ENCODE results near the gene SLC30A7.
A peak's percentile ranks its signal among the peaks of the same experiment; 100 is the strongest.
"Not testable (repeated sequence)": the region's sequence is repeated elsewhere in the genome, so short reads cannot be mapped to it uniquely, and the experiment has no call there.

The SLC30A7 gene

DNA sequence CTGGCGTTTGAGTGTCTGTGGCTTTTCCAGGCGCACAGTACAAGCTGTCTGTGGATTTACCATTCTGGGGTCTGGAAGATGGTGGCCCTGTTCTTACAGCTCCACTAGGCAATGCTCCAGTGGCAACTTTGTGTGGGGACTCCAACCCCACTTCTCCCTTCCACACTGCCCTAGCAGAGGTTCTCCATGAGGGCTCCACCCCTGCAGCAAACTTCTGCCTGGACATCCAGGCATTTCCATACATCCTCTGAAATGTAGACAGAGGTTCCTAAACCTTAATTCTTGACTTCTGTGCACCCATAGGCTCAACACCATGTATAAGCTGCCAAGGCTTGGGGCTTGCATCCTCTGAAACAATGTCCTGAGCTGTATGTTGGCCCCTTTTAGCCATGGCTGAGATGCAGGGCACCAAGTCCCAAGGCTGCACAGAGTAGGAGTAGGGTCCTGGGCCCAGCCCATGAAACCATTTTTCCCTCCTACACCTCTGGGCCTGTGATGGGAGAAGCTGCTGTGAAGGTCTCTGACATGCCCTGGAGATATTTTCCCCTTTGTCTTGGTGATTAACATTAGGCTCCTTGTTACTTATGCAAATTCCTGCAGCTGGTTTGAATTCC is 5.9 kb upstream of the SLC30A7 start:
- CTCF ChIA-PET: interaction anchor here (0.7 to 1.7 kb wide), 2 partner anchors 10 to 21 kb away, joined by 4 to 7 read pairs; no protein-coding TSS in a partner anchor
- H3K27ac ChIP-seq (ENCODE audit: insufficient read depth in 1 of 2, low read depth in 1 of 2, low read length in 2 of 2, poor library complexity in 1 of 2, severe bottlenecking in 2 of 2); DNase-seq; H3K27me3 ChIP-seq (replicated peaks in 2 of 5; ENCODE audit: control insufficient read depth in 4 of 5, insufficient read depth in 5 of 5, low read length in 4 of 5); H3K4me3 ChIP-seq (ENCODE audit: control insufficient read depth in 1 of 7, extremely low read depth in 1 of 7, insufficient read depth in 4 of 7, low read depth in 2 of 7, low read length in 6 of 7); POLR2A ChIA-PET: not testable (repeated sequence)
- Histone ChIP-seq H3K36me3 (ENCODE audit: control insufficient read depth in 4 of 4, insufficient read depth in 4 of 4, low read length in 3 of 4) (peaks cover 5 to 18% (median 11%) of the 10 kb centered on the region in 4 experiments), H3K9me3 (ENCODE audit: control extremely low read depth in 1 of 5, control insufficient read depth in 4 of 5, insufficient read depth in 2 of 5, low read depth in 1 of 5, low read length in 4 of 5) (peaks cover 5 to 17% (median 15%) of the 10 kb centered on the region in 5 experiments), H3K4me1 (ENCODE audit: control extremely low read depth in 1 of 4, control insufficient read depth in 4 of 4, insufficient read depth in 4 of 4, low read length in 3 of 4) (peaks cover 3 to 20% (median 16%) of the 10 kb centered on the region in 4 experiments)
- 92% methylated on average over 2 of the region's 2 CpGs for WGBS (ENCODE audit: insufficient coverage)

GRCh38 chr1:100891380-100891779 is 4.5 kb upstream of the SLC30A7 start:
- Histone ChIP-seq H3K9me3 (ENCODE audit: control extremely low read depth in 1 of 5, control insufficient read depth in 4 of 5, insufficient read depth in 2 of 5, low read depth in 1 of 5, low read length in 4 of 5) (peaks cover 5 to 17% (median 15%) of the 10 kb centered on the region in 5 experiments), H3K4me3 (ENCODE audit: control insufficient read depth in 1 of 7, extremely low read depth in 1 of 7, insufficient read depth in 4 of 7, low read depth in 2 of 7, low read length in 6 of 7) (no peak overlapping the region), H3K27ac (ENCODE audit: insufficient read depth in 1 of 2, low read depth in 1 of 2, low read length in 2 of 2, poor library complexity in 1 of 2, severe bottlenecking in 2 of 2) (no peak overlapping the region), H3K36me3 (ENCODE audit: control insufficient read depth in 4 of 4, insufficient read depth in 4 of 4, low read length in 3 of 4) (peaks cover 2 to 18% (median 9%) of the 10 kb centered on the region in 4 experiments), H3K27me3 (replicated peaks in 2 of 5; ENCODE audit: control insufficient read depth in 4 of 5, insufficient read depth in 5 of 5, low read length in 4 of 5) (no peaks in the 10 kb centered on the region), H3K4me1 (ENCODE audit: control extremely low read depth in 1 of 4, control insufficient read depth in 4 of 4, insufficient read depth in 4 of 4, low read length in 3 of 4) (peaks cover 3 to 27% (median 19%) of the 10 kb centered on the region in 4 experiments)
- DNase-seq: no peak
- 100% methylated on average over 1 of the region's 1 CpG for WGBS (ENCODE audit: insufficient coverage)
- POLR2A ChIA-PET: no interaction called here
- CTCF ChIA-PET: interaction anchor here (1.7 kb wide), 1 partner anchor 11 kb away, joined by 7 read pairs; no protein-coding TSS in a partner anchor

- Histone ChIP-seq H3K27ac (ENCODE audit: insufficient read depth in 1 of 2, low read depth in 1 of 2, low read length in 2 of 2, poor library complexity in 1 of 2, severe bottlenecking in 2 of 2) (no peak overlapping the region), H3K4me3 (ENCODE audit: control insufficient read depth in 1 of 7, extremely low read depth in 1 of 7, insufficient read depth in 4 of 7, low read depth in 2 of 7, low read length in 6 of 7) (no peak overlapping the region), H3K9me3 (ENCODE audit: control extremely low read depth in 1 of 5, control insufficient read depth in 4 of 5, insufficient read depth in 2 of 5, low read depth in 1 of 5, low read length in 4 of 5) (peaks cover 5 to 17% (median 15%) of the 10 kb centered on the region in 5 experiments), H3K36me3 (ENCODE audit: control insufficient read depth in 4 of 4, insufficient read depth in 4 of 4, low read length in 3 of 4) (peaks cover 0 to 18% (median 7%) of the 10 kb centered on the region in 4 experiments), H3K4me1 (ENCODE audit: control extremely low read depth in 1 of 4, control insufficient read depth in 4 of 4, insufficient read depth in 4 of 4, low read length in 3 of 4) (peaks cover 3 to 39% (median 28%) of the 10 kb centered on the region in 4 experiments), H3K27me3 (replicated peaks in 2 of 5; ENCODE audit: control insufficient read depth in 4 of 5, insufficient read depth in 5 of 5, low read length in 4 of 5) (no peaks in the 10 kb centered on the region)
- no peak for DNase-seq
- WGBS (ENCODE audit: insufficient coverage): 100% methylated on average over 1 of the region's 3 CpGs
- ChIA-PET POLR2A (no interaction called here), CTCF (interaction anchor here (1.3 kb wide), 1 partner anchor 24 kb away, joined by 3 read pairs; no protein-coding TSS in a partner anchor)
Measured at GRCh38 chr1:100892554-100892953, 3.3 kb upstream of the SLC30A7 start.

- H3K27me3 ChIP-seq (replicated peaks in 2 of 5; ENCODE audit: control insufficient read depth in 4 of 5, insufficient read depth in 5 of 5, low read length in 4 of 5): no peaks in the 10 kb centered on the region
- peaks cover 3 to 43% (median 29%) of the 10 kb centered on the region in 4 experiments for H3K4me1 ChIP-seq (ENCODE audit: control extremely low read depth in 1 of 4, control insufficient read depth in 4 of 4, insufficient read depth in 4 of 4, low read length in 3 of 4)
- ChIA-PET CTCF (interaction anchor here (1.6 kb wide), 1 partner anchor 25 kb away, joined by 6 read pairs; no protein-coding TSS in a partner anchor), POLR2A (no interaction called here)
- peak overlapping the region; percentile 74 to 96 for H3K27ac ChIP-seq (ENCODE audit: insufficient read depth in 1 of 2, low read depth in 1 of 2, low read length in 2 of 2, poor library complexity in 1 of 2, severe bottlenecking in 2 of 2)
- peak overlapping the region in 5 of 7 experiments; percentile 82 to 99 (median 95) for H3K4me3 ChIP-seq (ENCODE audit: control insufficient read depth in 1 of 7, extremely low read depth in 1 of 7, insufficient read depth in 4 of 7, low read depth in 2 of 7, low read length in 6 of 7)
- peaks cover under 1 to 15% (median 15%) of the 10 kb centered on the region in 5 experiments for H3K9me3 ChIP-seq (ENCODE audit: control extremely low read depth in 1 of 5, control insufficient read depth in 4 of 5, insufficient read depth in 2 of 5, low read depth in 1 of 5, low read length in 4 of 5)
- H3K36me3 ChIP-seq (ENCODE audit: control insufficient read depth in 4 of 4, insufficient read depth in 4 of 4, low read length in 3 of 4): peaks cover 0 to 16% (median 6%) of the 10 kb centered on the region in 4 experiments
- no peak for DNase-seq
- WGBS (ENCODE audit: insufficient coverage): no CpG with 5 or more reads among the region's 2 CpGs
Measured at GRCh38 chr1:100893718-100894117, 2.2 kb upstream of the SLC30A7 start.

DNA sequence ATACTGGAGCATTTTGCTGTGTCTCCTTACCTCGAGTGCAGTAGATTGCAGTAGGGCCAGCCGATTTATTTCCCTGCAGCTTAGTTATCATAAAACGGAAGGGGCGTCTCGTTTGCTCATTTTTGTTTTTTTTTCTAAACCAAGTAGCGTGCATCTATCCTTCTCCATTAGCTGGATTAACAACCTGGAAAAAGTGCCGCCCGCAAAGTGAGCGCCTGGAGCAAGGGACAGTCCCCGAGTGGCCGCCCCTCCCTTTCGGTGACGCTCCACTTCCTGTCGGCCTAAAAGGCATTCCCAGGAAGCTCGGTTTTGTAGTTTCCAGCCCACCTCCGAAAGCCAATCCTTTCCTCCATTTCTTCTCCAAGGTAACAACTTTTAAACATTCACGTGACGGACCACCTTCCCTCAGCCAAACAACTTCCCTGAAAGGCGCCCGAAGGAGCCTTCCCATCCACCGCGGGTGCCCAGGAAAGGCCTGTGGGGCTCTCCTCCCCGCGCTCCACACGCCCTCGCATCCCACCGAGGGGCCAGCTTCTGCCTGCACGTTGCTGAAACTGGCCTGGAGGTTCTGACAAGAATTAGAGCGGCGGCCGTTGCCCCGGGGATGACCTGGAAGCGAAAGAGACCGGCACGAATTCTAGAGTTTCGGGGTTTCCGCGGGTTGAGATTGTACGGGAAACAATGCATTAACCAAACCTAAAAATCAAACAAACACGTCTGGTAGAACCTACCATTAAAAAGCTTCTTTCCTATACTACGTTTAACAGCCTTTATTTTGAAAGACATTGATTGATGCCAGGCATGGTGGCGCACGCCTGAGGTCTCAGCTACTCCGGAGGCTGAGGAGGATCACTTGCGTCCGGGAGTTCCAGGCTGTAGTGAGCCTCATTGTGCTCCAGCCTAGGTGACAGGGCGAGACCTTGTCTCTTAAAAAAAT is 1.0 kb upstream of the SLC30A7 start, which contains the start of gene EXTL2:
Gene EXTL2 (minus strand): TSS at position 240 of the 937 bp plus-strand sequence. CDS start 6,085 bp downstream, outside the sequence.
- 0% methylated on average over 37 of the region's 47 CpGs for WGBS (ENCODE audit: insufficient coverage)
- Histone ChIP-seq H3K27ac (ENCODE audit: insufficient read depth in 1 of 2, low read depth in 1 of 2, low read length in 2 of 2, poor library complexity in 1 of 2, severe bottlenecking in 2 of 2) (peak within 1 kb of the TSS; percentile 74 to 96), H3K4me1 (ENCODE audit: control extremely low read depth in 1 of 4, control insufficient read depth in 4 of 4, insufficient read depth in 4 of 4, low read length in 3 of 4) (peaks cover 3 to 43% (median 29%) of the 10 kb centered on the region in 4 experiments), H3K27me3 (replicated peaks in 2 of 5; ENCODE audit: control insufficient read depth in 4 of 5, insufficient read depth in 5 of 5, low read length in 4 of 5) (no peaks in the 10 kb centered on the region), H3K9me3 (ENCODE audit: control extremely low read depth in 1 of 5, control insufficient read depth in 4 of 5, insufficient read depth in 2 of 5, low read depth in 1 of 5, low read length in 4 of 5) (peaks cover 0 to 8% (median 6%) of the 10 kb centered on the region in 5 experiments), H3K36me3 (ENCODE audit: control insufficient read depth in 4 of 4, insufficient read depth in 4 of 4, low read length in 3 of 4) (peaks cover 2 to 14% (median 9%) of the 10 kb centered on the region in 4 experiments), H3K4me3 (ENCODE audit: control insufficient read depth in 1 of 7, extremely low read depth in 1 of 7, insufficient read depth in 4 of 7, low read depth in 2 of 7, low read length in 6 of 7) (peak within 1 kb of the TSS; percentile 77 to 99 (median 94))
- DNase-seq: peak; percentile 53 to 79 (median 71)
- POLR2A ChIA-PET: interaction anchor here (0.6 to 1.4 kb wide), 3 partner anchors 9 to 14 kb away, joined by 4 to 6 read pairs (median 5); no protein-coding TSS in a partner anchor
- CTCF ChIA-PET: interaction anchor here (1.0 to 1.7 kb wide), 4 partner anchors 9 to 543 kb away, joined by 3 to 7 read pairs (median 5); partner anchors contain the start of gene CDC14A

GRCh38 chr1:100896481-100896982 is 642 bp downstream of the SLC30A7 start:
- peak; percentile 67 to 92 (median 87) for DNase-seq
- H3K27me3 ChIP-seq (replicated peaks in 2 of 5; ENCODE audit: control insufficient read depth in 4 of 5, insufficient read depth in 5 of 5, low read length in 4 of 5): no peaks in the 10 kb centered on the region
- H3K9me3 ChIP-seq (ENCODE audit: control extremely low read depth in 1 of 5, control insufficient read depth in 4 of 5, insufficient read depth in 2 of 5, low read depth in 1 of 5, low read length in 4 of 5): no peaks in the 10 kb centered on the region
- peaks cover 3 to 43% (median 29%) of the 10 kb centered on the region in 4 experiments for H3K4me1 ChIP-seq (ENCODE audit: control extremely low read depth in 1 of 4, control insufficient read depth in 4 of 4, insufficient read depth in 4 of 4, low read length in 3 of 4)
- peak overlapping the region; percentile 77 to 99 (median 94) for H3K4me3 ChIP-seq (ENCODE audit: control insufficient read depth in 1 of 7, extremely low read depth in 1 of 7, insufficient read depth in 4 of 7, low read depth in 2 of 7, low read length in 6 of 7)
- 2% methylated on average over 7 of the region's 12 CpGs for WGBS (ENCODE audit: insufficient coverage)
- ChIA-PET POLR2A (interaction anchor here (0.9 kb wide), 1 partner anchor 859 kb away, joined by 3 read pairs; no protein-coding TSS in a partner anchor), CTCF (interaction anchor here (0.6 kb wide), 1 partner anchor 437 kb away, joined by 3 read pairs; no protein-coding TSS in a partner anchor)
- H3K36me3 ChIP-seq (ENCODE audit: control insufficient read depth in 4 of 4, insufficient read depth in 4 of 4, low read length in 3 of 4): peaks cover 5 to 14% (median 10%) of the 10 kb centered on the region in 4 experiments
- peak overlapping the region; percentile 90 to 96 for H3K27ac ChIP-seq (ENCODE audit: insufficient read depth in 1 of 2, low read depth in 1 of 2, low read length in 2 of 2, poor library complexity in 1 of 2, severe bottlenecking in 2 of 2)

All from common myeloid progenitor, CD34-positive (primary cell).